Measurements from ENCODE around the gene CYP4A22. TPM values are rescaled to one million over a fixed set of nuclear protein-coding genes. Genes with fewer than 3 reads are reported as not detected.

The CYP4A22 gene
- total RNA-seq, 4 donors from 2014 or later = not detected

- Histone ChIP-seq H3K4me1 (peaks cover 0 to 12% of the 10 kb centered on the region in 2 donors), H3K27ac (no peak overlapping the region), H3K36me3 (no peaks in the 10 kb centered on the region), H3K27me3 (no peaks in the 10 kb centered on the region), H3K4me3 (replicated peaks in 1 of 3) (no peak overlapping the region), H3K9me3 (no peaks in the 10 kb centered on the region)
- DNase-seq = no peak
- 94 to 97% methylated on average over 12 to 13 of the region's 13 CpGs for WGBS, 2 donors
- TF ChIP-seq CTCF (IDR thresholded peaks at IDR 0.05) (no peak), POLR2A (IDR thresholded peaks at IDR 0.05) (no peak)
- intact Hi-C loops (cut with DNase I) = loop anchor here (10.0 kb wide), 3 partner anchors 148 to 528 kb away; partner anchors contain the start of genes CMPK1 and FOXD2
These were observed 49.3 kb downstream of the CYP4A22 start for GRCh38 chr1:47186267-47187185.

- 82 to 87% methylated on average over 12 of the region's 12 CpGs for WGBS, 2 donors
- H3K4me1 ChIP-seq = peaks cover 0 to 12% of the 10 kb centered on the region in 2 donors
- H3K9me3 ChIP-seq = no peaks in the 10 kb centered on the region
- no peak for TF ChIP-seq CTCF (IDR thresholded peaks at IDR 0.05)
- TF ChIP-seq POLR2A (IDR thresholded peaks at IDR 0.05) = no peak
- no peak for DNase-seq
- no peaks in the 10 kb centered on the region for H3K27me3 ChIP-seq
- H3K27ac ChIP-seq = no peak overlapping the region
- H3K4me3 ChIP-seq (replicated peaks in 1 of 3) = no peak overlapping the region
- intact Hi-C loops (cut with DNase I) = loop anchor here (10.0 kb wide), 3 partner anchors 147 to 527 kb away; partner anchors contain the start of genes CMPK1 and FOXD2
- no peaks in the 10 kb centered on the region for H3K36me3 ChIP-seq
These were observed 50.1 kb downstream of the CYP4A22 start for GRCh38 chr1:47187231-47187925.

- no peaks in the 10 kb centered on the region for H3K27me3 ChIP-seq
- intact Hi-C loops (cut with DNase I) = loop anchor here (10.0 kb wide), 3 partner anchors 147 to 527 kb away; partner anchors contain the start of genes CMPK1 and FOXD2
- no peaks in the 10 kb centered on the region for H3K36me3 ChIP-seq
- H3K4me3 ChIP-seq (replicated peaks in 1 of 3) = no peak overlapping the region
- H3K9me3 ChIP-seq = no peaks in the 10 kb centered on the region
- TF ChIP-seq CTCF (IDR thresholded peaks at IDR 0.05) (no peak), POLR2A (IDR thresholded peaks at IDR 0.05) (no peak)
- 77 to 90% methylated on average over 2 of the region's 2 CpGs for WGBS, 2 donors
- no peak overlapping the region for H3K27ac ChIP-seq
- H3K4me1 ChIP-seq = peaks cover 0 to 12% of the 10 kb centered on the region in 2 donors
- no peak for DNase-seq
These were observed 50.6 kb downstream of the CYP4A22 start for GRCh38 chr1:47187926-47188250.

DNA sequence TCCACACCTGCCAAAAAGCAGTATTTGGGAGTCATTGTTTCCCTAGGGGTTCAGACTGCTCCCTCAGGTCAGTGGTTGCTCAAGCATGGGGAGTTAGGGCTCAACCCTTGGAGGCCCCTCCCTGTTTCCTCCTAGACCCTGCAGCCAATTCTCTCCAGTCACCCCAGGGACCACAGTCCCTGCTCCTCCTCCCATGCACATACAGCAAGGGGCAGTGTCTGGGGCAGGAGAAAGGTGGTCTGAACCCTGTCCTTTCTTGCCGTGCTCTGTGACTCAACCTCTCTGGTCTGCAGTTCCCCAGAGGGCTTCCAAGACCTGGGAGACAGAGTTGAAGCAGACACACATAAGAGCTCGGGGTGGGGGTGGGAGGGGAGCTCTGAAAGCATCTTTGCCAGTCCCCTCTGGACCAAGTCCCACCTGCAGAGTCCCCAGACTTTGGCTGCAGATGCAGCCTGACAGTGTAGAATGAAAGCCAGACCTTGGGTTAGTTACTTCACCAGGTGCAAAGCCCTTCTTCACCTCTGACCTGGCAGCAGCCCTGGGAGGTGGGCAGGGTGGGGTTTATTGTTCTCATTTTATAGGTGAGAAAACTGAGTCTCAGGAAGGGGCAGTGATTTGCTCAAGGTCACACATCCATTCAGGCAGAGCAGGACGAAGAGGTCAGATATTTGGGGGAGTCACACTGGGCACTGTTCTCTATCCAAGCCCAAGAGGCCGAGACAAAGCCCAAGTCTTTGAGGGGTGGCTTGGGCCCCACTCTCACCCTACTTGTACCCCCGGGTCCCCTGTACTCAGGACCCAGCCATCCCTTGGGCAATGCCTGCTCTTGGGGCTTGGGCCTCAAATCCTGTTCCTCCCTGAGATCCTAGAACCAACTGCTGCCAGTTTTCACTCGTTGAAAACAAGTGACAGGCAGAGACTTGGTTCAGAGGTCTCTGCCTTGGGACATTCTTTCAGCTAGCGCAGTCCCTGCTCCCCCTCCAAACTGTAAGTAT, 51.8 kb downstream of the CYP4A22 start:
- Histone ChIP-seq H3K27ac (no peak overlapping the region), H3K4me3 (replicated peaks in 1 of 3) (no peak overlapping the region)

More for the DNA sequence above, 51.8 kb downstream of the CYP4A22 start:
- Histone ChIP-seq H3K36me3 (no peaks in the 10 kb centered on the region), H3K9me3 (no peaks in the 10 kb centered on the region), H3K4me1 (peaks cover 0 to 12% of the 10 kb centered on the region in 2 donors), H3K27me3 (no peaks in the 10 kb centered on the region)
- no peak for TF ChIP-seq CTCF (IDR thresholded peaks at IDR 0.05)
- no peak for TF ChIP-seq POLR2A (IDR thresholded peaks at IDR 0.05)
- 80 to 85% methylated on average over 4 to 7 of the region's 7 CpGs for WGBS, 2 donors
- intact Hi-C loops (cut with DNase I) = loop anchor here (10.0 kb wide), 3 partner anchors 146 to 526 kb away; partner anchors contain the start of genes CMPK1 and FOXD2
- DNase-seq = no peak

All from thyroid gland (tissue), 4 donors.